SW 1271 (cell line): ENCODE data around the gene BCAS3.
A peak's percentile ranks its signal among the peaks of the same experiment; 100 is the strongest.
"Not testable (repeated sequence)": the region's sequence is repeated elsewhere in the genome, so short reads cannot be mapped to it uniquely, and the experiment has no call there.

ENCODE experiments used
- DNase-seq, 2 experiments: peaks; one replicate each; lab custom pipeline; 2025; lab: John Stamatoyannopoulos, UW

BCAS3 gene

GRCh38 chr17:61002316-61002736, 324.7 kb downstream of the BCAS3 start:
- peak; percentile 3 to 28 for DNase-seq

- DNase-seq: no peak
Observed at GRCh38 chr17:61005358-61005757, 327.7 kb downstream of the BCAS3 start.

GRCh38 chr17:61005958-61006357, 328.3 kb downstream of the BCAS3 start:
- DNase-seq: not testable (repeated sequence)

GRCh38 chr17:61007980-61008379, 330.3 kb downstream of the BCAS3 start:
- DNase-seq: no peak

- no peak for DNase-seq
Observed at GRCh38 chr17:61009663-61010062, 332.0 kb downstream of the BCAS3 start.

GRCh38 chr17:61010661-61011170, 333.1 kb downstream of the BCAS3 start:
- DNase-seq: no peak

- DNase-seq: no peak
Observed at GRCh38 chr17:61011251-61011650, 333.6 kb downstream of the BCAS3 start.

- no peak for DNase-seq
Observed at GRCh38 chr17:61015966-61016365, 338.3 kb downstream of the BCAS3 start.

GRCh38 chr17:61017317-61018006, 339.8 kb downstream of the BCAS3 start:
- DNase-seq: no peak

- no peak for DNase-seq
Observed at GRCh38 chr17:61018938-61019337, 341.3 kb downstream of the BCAS3 start.

- no peak for DNase-seq
Observed at GRCh38 chr17:61023996-61024395, 346.3 kb downstream of the BCAS3 start.

- DNase-seq: no peak
Observed at GRCh38 chr17:61026818-61027217, 349.2 kb downstream of the BCAS3 start.

GRCh38 chr17:61029181-61029580, 351.5 kb downstream of the BCAS3 start:
- DNase-seq: no peak

- no peak for DNase-seq
Observed at GRCh38 chr17:61040666-61041065, 363.0 kb downstream of the BCAS3 start.

- DNase-seq: not testable (repeated sequence)
Observed at GRCh38 chr17:61042348-61042747, 364.7 kb downstream of the BCAS3 start.

- no peak for DNase-seq
Observed at GRCh38 chr17:61047515-61047914, 369.9 kb downstream of the BCAS3 start.

GRCh38 chr17:61048376-61049106, 370.9 kb downstream of the BCAS3 start:
- DNase-seq: no peak

GRCh38 chr17:61053469-61053868, 375.8 kb downstream of the BCAS3 start:
- DNase-seq: no peak

GRCh38 chr17:61054436-61054835, 376.8 kb downstream of the BCAS3 start:
- DNase-seq: no peak

GRCh38 chr17:61057257-61057656, 379.6 kb downstream of the BCAS3 start:
- DNase-seq: no peak

- no peak for DNase-seq
Observed at GRCh38 chr17:61058066-61058465, 380.4 kb downstream of the BCAS3 start.

GRCh38 chr17:61063528-61063927, 385.9 kb downstream of the BCAS3 start:
- no peak for DNase-seq
